ENCODE data around the gene TRIM62.
"Not testable (repeated sequence)": the region's sequence is repeated elsewhere in the genome, so short reads cannot be mapped to it uniquely, and the experiment has no call there.

The TRIM62 gene

GRCh38 chr1:33158366-33158765, 23.5 kb downstream of the TRIM62 start:
- no peak for DNase-seq (ENCODE audit: low read depth)

- DNase-seq (ENCODE audit: low read depth): no peak
Observed at GRCh38 chr1:33157131-33157530, 24.7 kb downstream of the TRIM62 start.

GRCh38 chr1:33155877-33156538, 25.8 kb downstream of the TRIM62 start:
- no peak for DNase-seq (ENCODE audit: low read depth)

- no peak for DNase-seq (ENCODE audit: low read depth)
Observed at GRCh38 chr1:33153650-33154049, 28.2 kb downstream of the TRIM62 start.

- no peak for DNase-seq (ENCODE audit: low read depth)
Observed at GRCh38 chr1:33152685-33153432, 29.0 kb downstream of the TRIM62 start.

GRCh38 chr1:33151116-33151515, 30.7 kb downstream of the TRIM62 start:
- DNase-seq (ENCODE audit: low read depth): no peak

GRCh38 chr1:33150522-33150921, 31.3 kb downstream of the TRIM62 start:
- no peak for DNase-seq (ENCODE audit: low read depth)

- DNase-seq (ENCODE audit: low read depth): no peak
Observed at GRCh38 chr1:33149453-33150190, 32.2 kb downstream of the TRIM62 start.

GRCh38 chr1:33148615-33149014, 33.2 kb downstream of the TRIM62 start:
- DNase-seq (ENCODE audit: low read depth): no peak

GRCh38 chr1:33147997-33148314, 33.9 kb downstream of the TRIM62 start:
- DNase-seq (ENCODE audit: low read depth): no peak

- DNase-seq (ENCODE audit: low read depth): no peak
Observed at GRCh38 chr1:33147275-33147996, 34.4 kb downstream of the TRIM62 start.

GRCh38 chr1:33146003-33146402, 35.8 kb downstream of the TRIM62 start:
- DNase-seq (ENCODE audit: low read depth): no peak

- no peak for DNase-seq (ENCODE audit: low read depth)
Observed at GRCh38 chr1:33143698-33144097, 38.1 kb downstream of the TRIM62 start.

GRCh38 chr1:33143176-33143575, 38.7 kb downstream of the TRIM62 start:
- DNase-seq (ENCODE audit: low read depth): no peak

- DNase-seq (ENCODE audit: low read depth): no peak
Observed at GRCh38 chr1:33142483-33143064, 39.3 kb downstream of the TRIM62 start.

GRCh38 chr1:33141781-33142180, 40.1 kb downstream of the TRIM62 start:
- DNase-seq (ENCODE audit: low read depth): no peak

- DNase-seq (ENCODE audit: low read depth): no peak
Observed at GRCh38 chr1:33141216-33141615, 40.6 kb downstream of the TRIM62 start.

- no peak for DNase-seq (ENCODE audit: low read depth)
Observed at GRCh38 chr1:33140153-33141149, 41.4 kb downstream of the TRIM62 start.

- no peak for DNase-seq (ENCODE audit: low read depth)
Observed at GRCh38 chr1:33137800-33138199, 44.0 kb downstream of the TRIM62 start.

- DNase-seq (ENCODE audit: low read depth): not testable (repeated sequence)
Observed at GRCh38 chr1:33136041-33136440, 45.8 kb downstream of the TRIM62 start.

Measured in T follicular helper cell (primary cell).